Stimulated activated CD8-positive, alpha-beta memory T cell treated with anti-CD3 and anti-CD28 coated beads, Interleukin-12 subunit alpha, Interleukin-12 subunit beta, amount 100 ng/mL, for 1 hour (primary cell): ENCODE measurements around the gene RREB1.

Experiments
- DNase-seq: peaks from one replicate; pipeline ENCODE4 v3.0.0-alpha.2; 2020; ENCODE audit warnings: low read depth

The RREB1 gene

DNA sequence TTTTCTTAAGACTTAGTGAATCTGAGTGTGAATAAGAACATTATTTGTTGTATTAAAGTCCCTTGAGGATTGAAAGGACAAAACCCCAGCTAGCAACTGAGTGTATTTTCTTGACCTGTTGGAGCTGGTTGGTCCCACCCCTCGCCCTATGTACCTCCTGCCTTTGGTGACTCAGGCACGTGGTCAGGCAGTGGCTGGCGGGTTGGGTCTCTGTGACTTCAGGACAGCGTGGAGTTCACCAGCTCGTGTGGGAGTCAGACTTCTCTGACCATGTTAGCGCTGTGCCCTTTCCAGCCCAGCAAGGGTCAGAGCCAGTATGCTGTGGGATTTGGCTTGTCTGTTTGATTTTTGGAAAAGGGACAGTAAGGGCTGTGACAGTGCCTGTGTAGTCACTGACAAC, 111.5 kb downstream of the RREB1 start:
- DNase-seq = no peak

- no peak for DNase-seq
Measured at GRCh38 chr6:7222197-7222596, 114.4 kb downstream of the RREB1 start.

- DNase-seq = no peak
Measured at GRCh38 chr6:7224731-7225130, 117.0 kb downstream of the RREB1 start.

GRCh38 chr6:7228662-7229375, 121.1 kb downstream of the RREB1 start:
- no peak for DNase-seq

DNA sequence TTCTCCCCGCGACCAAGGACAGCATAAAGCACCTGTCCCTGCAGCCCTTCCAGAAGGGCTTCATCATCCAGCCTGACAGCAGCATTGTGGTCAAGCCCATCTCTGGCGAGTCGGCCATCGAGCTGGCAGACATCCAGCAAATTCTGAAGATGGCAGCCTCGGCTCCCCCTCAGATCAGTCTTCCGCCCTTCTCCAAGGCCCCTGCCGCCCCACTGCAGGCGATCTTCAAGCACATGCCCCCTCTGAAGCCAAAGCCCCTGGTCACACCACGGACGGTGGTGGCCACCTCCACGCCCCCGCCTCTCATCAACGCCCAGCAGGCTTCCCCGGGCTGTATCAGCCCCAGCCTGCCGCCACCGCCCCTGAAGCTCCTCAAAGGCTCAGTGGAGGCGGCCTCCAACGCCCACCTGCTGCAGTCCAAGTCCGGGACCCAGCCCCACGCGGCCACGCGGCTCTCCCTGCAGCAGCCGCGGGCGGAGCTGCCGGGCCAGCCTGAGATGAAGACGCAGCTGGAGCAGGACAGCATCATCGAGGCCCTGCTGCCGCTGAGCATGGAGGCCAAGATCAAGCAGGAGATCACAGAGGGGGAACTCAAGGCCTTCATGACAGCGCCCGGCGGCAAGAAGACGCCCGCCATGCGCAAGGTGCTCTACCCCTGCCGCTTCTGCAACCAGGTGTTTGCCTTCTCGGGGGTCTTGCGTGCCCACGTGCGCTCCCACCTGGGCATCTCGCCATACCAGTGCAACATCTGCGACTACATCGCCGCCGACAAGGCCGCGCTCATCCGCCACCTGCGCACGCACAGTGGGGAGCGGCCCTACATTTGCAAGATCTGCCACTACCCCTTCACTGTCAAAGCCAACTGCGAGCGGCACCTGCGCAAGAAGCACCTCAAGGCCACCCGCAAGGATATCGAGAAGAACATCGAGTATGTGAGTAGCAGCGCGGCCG, 121.9 kb downstream of the RREB1 start:
- no peak for DNase-seq

DNA sequence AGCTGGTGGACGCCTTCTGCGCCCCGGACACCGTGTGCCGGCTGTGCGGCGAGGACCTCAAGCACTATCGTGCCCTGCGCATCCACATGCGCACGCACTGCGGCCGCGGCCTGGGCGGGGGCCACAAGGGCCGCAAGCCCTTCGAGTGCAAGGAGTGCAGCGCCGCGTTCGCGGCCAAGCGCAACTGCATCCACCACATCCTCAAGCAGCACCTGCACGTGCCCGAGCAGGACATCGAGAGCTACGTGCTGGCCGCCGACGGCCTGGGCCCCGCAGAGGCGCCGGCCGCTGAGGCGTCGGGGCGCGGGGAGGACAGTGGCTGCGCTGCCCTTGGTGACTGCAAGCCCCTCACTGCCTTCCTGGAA, 122.5 kb downstream of the RREB1 start:
- no peak for DNase-seq

- DNase-seq = no peak
Measured at GRCh38 chr6:7230956-7231713, 123.4 kb downstream of the RREB1 start.

DNA sequence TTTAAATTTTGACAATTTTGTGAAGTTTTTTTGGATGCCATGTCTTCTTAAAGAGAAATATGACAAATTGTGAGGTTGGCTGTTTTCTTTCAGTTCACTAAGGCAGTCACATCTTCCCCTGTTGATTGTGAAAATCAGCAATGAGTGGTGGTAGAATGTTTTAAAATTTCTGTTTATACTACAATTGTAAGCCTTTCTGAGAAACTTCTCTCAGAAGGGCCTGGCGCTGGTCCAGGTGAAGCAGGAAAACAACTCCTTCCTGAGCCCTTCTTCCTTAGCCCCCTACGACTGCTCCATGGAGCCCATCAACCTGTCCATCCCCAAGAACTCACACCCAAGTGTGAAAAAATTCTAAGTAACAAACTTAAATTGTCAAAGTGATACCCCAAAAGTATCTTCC, 124.6 kb downstream of the RREB1 start:
- DNase-seq = no peak

GRCh38 chr6:7234547-7234946, 126.8 kb downstream of the RREB1 start:
- DNase-seq = no peak

- no peak for DNase-seq
Measured at GRCh38 chr6:7235712-7236305, 128.0 kb downstream of the RREB1 start.

- DNase-seq = no peak
Measured at GRCh38 chr6:7236306-7237209, 128.8 kb downstream of the RREB1 start.

DNA sequence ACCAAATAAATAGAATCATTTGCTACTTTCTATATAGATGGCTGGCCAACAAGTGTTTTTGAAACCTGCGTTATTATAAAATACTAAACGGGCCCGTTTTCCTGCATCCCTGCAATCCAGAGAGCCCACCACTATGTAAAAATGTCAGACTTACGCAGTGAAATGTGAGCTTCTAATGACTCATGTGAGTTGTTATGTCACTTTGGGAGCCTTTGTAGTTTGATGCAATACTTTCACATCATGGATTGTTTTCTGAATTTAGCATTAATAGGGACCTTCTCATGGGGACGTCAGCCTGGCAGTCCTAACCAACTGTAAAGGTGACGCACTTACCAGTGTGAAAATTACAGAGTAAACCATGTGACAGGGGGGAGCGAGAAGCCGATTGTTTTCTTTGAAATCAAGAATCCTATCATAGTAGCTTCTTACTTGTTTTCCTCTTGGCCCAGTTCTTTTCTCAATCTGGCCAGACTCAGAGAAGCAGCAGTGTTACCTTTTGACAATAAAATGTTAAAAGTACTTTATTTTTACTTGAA, 130.0 kb downstream of the RREB1 start:
- DNase-seq = no peak

DNA sequence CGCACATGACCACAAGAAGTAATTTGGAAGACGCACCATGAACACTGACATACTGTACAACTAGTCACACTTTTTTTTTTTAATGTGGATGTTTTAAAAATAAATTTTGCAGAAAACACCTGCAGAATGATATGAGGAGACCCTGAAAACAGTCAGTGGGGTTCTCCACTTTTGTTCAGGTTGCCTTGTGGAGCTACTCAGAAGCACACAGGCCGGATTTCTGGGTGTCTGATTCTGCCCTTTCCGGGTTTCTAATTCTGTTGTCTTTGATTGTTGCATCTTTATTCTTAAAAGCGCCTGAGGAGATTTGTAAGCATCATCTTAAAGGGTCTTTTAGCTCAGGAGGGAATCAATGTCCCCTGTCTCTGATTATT, 130.8 kb downstream of the RREB1 start:
- DNase-seq = no peak

DNA sequence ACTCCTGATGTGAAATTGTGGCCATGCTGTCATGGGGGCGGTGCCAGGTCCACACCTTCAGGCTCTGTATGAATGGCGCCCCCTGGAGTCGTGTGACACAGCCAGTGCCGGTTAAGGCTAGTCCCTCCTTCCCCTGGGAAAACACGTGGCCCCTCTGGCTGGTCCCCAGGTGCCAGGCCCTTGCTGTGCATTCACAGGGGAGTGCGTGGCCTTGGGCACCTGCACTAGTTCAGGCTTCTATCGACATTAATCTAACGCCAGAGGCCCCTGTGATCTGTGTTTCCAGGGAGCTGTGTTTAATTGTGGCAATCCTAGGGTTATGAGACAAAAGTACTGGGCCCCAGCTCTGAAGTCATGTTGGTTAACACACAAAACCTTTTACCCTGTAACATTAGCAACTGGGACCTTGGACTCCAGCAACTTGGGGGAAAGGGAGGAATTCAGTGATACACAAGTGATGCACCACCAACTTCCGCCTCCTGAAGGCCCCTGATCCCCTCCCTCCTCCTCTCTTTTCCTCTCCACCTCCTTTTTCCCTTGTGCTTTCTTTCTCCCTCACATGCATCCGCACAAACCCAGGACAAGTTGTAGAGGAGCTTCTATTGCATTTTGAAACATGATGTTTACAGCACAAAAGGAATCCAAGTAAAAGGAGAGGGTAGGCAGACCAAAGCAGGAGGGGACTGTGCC, 131.3 kb downstream of the RREB1 start:
- DNase-seq = peak; percentile 47

- no peak for DNase-seq
Measured at GRCh38 chr6:7239590-7239948, 131.8 kb downstream of the RREB1 start.

DNA sequence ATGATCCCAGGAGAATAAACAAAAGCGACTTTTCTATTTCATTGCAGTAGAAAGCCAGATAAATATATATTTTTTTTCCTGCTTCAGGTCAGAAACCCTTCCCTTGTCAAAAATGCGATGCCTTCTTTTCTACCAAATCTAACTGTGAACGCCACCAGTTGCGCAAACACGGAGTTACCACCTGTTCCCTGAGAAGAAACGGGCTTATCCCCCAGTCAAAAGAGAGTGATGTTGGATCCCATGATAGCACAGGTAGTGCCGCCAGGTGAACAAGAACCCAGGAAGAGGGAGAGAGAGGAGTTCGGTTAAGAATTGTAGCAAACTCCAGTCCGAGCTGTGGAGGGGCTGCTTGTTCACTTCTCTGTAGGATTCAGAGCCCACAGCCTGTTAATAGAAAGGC, 132.6 kb downstream of the RREB1 start:
- no peak for DNase-seq

- DNase-seq = no peak
Measured at GRCh38 chr6:7241160-7241559, 133.4 kb downstream of the RREB1 start.

- no peak for DNase-seq
Measured at GRCh38 chr6:7241709-7242645, 134.2 kb downstream of the RREB1 start.

DNA sequence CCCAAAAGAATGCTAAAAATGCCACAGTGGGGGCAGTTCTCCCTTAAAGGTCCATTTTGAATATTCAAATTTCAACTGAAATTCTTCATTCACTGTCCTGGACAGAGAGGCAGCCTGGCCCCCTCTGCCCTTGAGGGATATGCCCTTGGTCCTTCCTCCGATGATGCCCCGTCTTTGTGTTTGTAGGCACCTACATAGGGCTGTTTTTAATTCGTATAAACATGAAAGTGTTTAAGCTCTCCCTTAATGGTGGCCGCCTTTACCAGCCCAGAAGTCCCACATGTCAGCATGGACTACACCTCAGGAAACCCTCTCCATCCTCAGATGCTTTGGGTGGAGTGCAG, 135.0 kb downstream of the RREB1 start:
- no peak for DNase-seq
